AG10803 (cell line): Measurements from ENCODE around the gene MID1IP1.

ENCODE experiments used
- DNase-seq: peaks from one replicate; pipeline ENCODE4 v3.0.0; 2010; ENCODE audit warnings: low read depth
- H3K4me3 ChIP-seq: 2 replicates; pipeline ENCODE4 v1.5.1; 2011; ENCODE audit warnings: mild to moderate bottlenecking, low read length, control low read depth
- CTCF ChIP-seq: conservative IDR thresholded peaks from 2 replicates; pipeline ENCODE4 v1.5.1; 2011; ENCODE audit warnings: mild to moderate bottlenecking, low read length, control low read depth, inconsistent platforms

MID1IP1 gene

GRCh38 chrX:38839277-38839676 lies 38.0 kb downstream of the MID1IP1 start:
- TF ChIP-seq CTCF: no peak
- no peak overlapping the region for H3K4me3 ChIP-seq
- no peak for DNase-seq

GRCh38 chrX:38839944-38840343 lies 38.7 kb downstream of the MID1IP1 start:
- DNase-seq: no peak
- no peak for TF ChIP-seq CTCF
- H3K4me3 ChIP-seq: no peak overlapping the region

GRCh38 chrX:38841750-38842149 lies 40.5 kb downstream of the MID1IP1 start:
- DNase-seq: no peak
- no peak for TF ChIP-seq CTCF
- H3K4me3 ChIP-seq: no peak overlapping the region

- no peak for DNase-seq
- no peak for TF ChIP-seq CTCF
- no peak overlapping the region for H3K4me3 ChIP-seq
Observed at GRCh38 chrX:38845426-38845825, 44.2 kb downstream of the MID1IP1 start.

- TF ChIP-seq CTCF: no peak
- DNase-seq: no peak
Observed at GRCh38 chrX:38847206-38847902, 46.1 kb downstream of the MID1IP1 start.

GRCh38 chrX:38847903-38848230 lies 46.6 kb downstream of the MID1IP1 start:
- no peak overlapping the region for H3K4me3 ChIP-seq
- no peak for TF ChIP-seq CTCF

More at GRCh38 chrX:38847206-38847902, 46.1 kb downstream of the MID1IP1 start:
- H3K4me3 ChIP-seq: no peak overlapping the region

GRCh38 chrX:38848671-38849455 lies 47.6 kb downstream of the MID1IP1 start:
- DNase-seq: no peak
- TF ChIP-seq CTCF: no peak
- H3K4me3 ChIP-seq: no peak overlapping the region

More at GRCh38 chrX:38847903-38848230, 46.6 kb downstream of the MID1IP1 start:
- DNase-seq: no peak
